HCT116 (cell line): ENCODE results near the gene NOC4L. TPM values are rescaled to one million over a fixed set of nuclear protein-coding genes. Genes with fewer than 3 reads are reported as not detected.

ENCODE experiments used
- ATAC-seq: fragments of 200-7000 bp; cut with Tn5 transposase; 2 replicates; pipeline ENCODE4 v1.9.1; 2020; ENCODE audit warnings: mild to moderate bottlenecking, moderate library complexity
- BruUV-seq: library from RNA; stranded (reverse); fragments of 400-500 nt; replicated peaks from 2 replicates; lab custom pipeline; 2021; lab: Mats Ljungman, UMichigan
- CTCF ChIA-PET: fragments of 300-600 bp; sonication (Branson Sonifier 250); formaldehyde crosslinking; loops from one replicate; lab custom pipeline; 2021; ENCODE audit warnings: antibody characterized with exemption; lab: Charles Lee
- POLR2A ChIA-PET: fragments of 300-600, 350-600 bp; sonication (Branson Sonifier 250); formaldehyde crosslinking; loops from one replicate; lab custom pipeline; 2021; ENCODE audit warnings: antibody characterized with exemption; lab: Charles Lee
- RAD21 ChIA-PET, 2 experiments: fragments of 300-600 bp; sonication (Branson Sonifier 250); formaldehyde crosslinking; loops; one replicate each; lab custom pipeline; 2023; ENCODE audit warnings: low total read pairs in 2 of 2; ENCODE audit not compliant: uncharacterized antibody in 2 of 2, unreplicated experiment in 2 of 2, low non-redundant PET in 1 of 2; lab: Charles Lee
- DNase-seq: peaks from one replicate; pipeline ENCODE4 v3.0.0-alpha.2; 2010; ENCODE audit warnings: low read depth, low spot score
- H2AFZ ChIP-seq: fragments of 200-600 bp; shearing (Covaris generic), sonication (generic); 2 replicates; pipeline ENCODE4 v1.6.1; 2017; ENCODE audit warnings: low read depth, mixed run types, mixed read lengths, antibody characterized with exemption, low read length; ENCODE audit not compliant: poor library complexity, severe bottlenecking
- H3K27ac ChIP-seq: 2 replicates; pipeline ENCODE4 v1.5.1; 2012; ENCODE audit warnings: low read depth, low read length
- H3K27me3 ChIP-seq: fragments of 200-600 bp; sonication (generic); 2 replicates; pipeline ENCODE4 v1.6.1; 2016; ENCODE audit warnings: mixed run types, low read length, mixed read lengths; ENCODE audit not compliant: insufficient read depth
- H3K36me3 ChIP-seq, 2 experiments: fragments of 200-500 bp in 1 of 2; fragments of 200-600 bp in 1 of 2; sonication (Bioruptor generic) in 1 of 2; sonication (generic) in 1 of 2; 2 replicates each; pipeline versions ENCODE4 v1.5.1 to v1.6.1; 2014 to 2016; ENCODE audit warnings: low read length in 2 of 2, inconsistent platforms in 1 of 2, mixed read lengths in 1 of 2, mixed run types in 1 of 2; ENCODE audit not compliant: insufficient read depth in 2 of 2, control insufficient read depth in 1 of 2
- H3K4me1 ChIP-seq, 2 experiments: fragments of 200-600 bp in 1 of 2; sonication (generic) in 1 of 2; 2 replicates each; pipeline versions ENCODE4 v1.5.1 to v1.6.1; 2012 to 2017; ENCODE audit warnings: low read length in 2 of 2, inconsistent platforms in 1 of 2, mild to moderate bottlenecking in 1 of 2, mixed read lengths in 1 of 2, mixed run types in 1 of 2, moderate library complexity in 1 of 2; ENCODE audit not compliant: insufficient read depth in 2 of 2, control insufficient read depth in 1 of 2
- H3K4me2 ChIP-seq: fragments of 200-600 bp; sonication (generic); 2 replicates; pipeline ENCODE4 v1.6.1; 2017; ENCODE audit warnings: mixed run types, low read length, mixed read lengths
- H3K4me3 ChIP-seq, 2 experiments: fragments of 200-600 bp in 1 of 2; sonication (generic) in 1 of 2; replicated peaks in 1 of 2; 2 replicates each; pipeline ENCODE4 v1.5.1; 2011 to 2016; ENCODE audit warnings: low read length in 2 of 2, control low read depth in 1 of 2, low read depth in 1 of 2, mild to moderate bottlenecking in 1 of 2, mixed read lengths in 1 of 2, mixed run types in 1 of 2
- H3K79me2 ChIP-seq: fragments of 200-600 bp; sonication (generic); 2 replicates; pipeline ENCODE4 v1.6.1; 2017; ENCODE audit warnings: mild to moderate bottlenecking, mixed run types, low read length, moderate library complexity, mixed read lengths; ENCODE audit not compliant: insufficient read depth
- H3K9ac ChIP-seq: fragments of 200-600 bp; sonication (generic); 2 replicates; pipeline ENCODE4 v1.6.1; 2016; ENCODE audit warnings: low read length, mixed read lengths
- H3K9me2 ChIP-seq: fragments of 200-600 bp; sonication (generic), shearing (Covaris generic); 2 replicates; pipeline ENCODE4 v1.6.1; 2017; ENCODE audit warnings: mixed run types, mild to moderate bottlenecking, moderate library complexity; ENCODE audit not compliant: insufficient read depth
- H3K9me3 ChIP-seq, 2 experiments: fragments of 200-500 bp in 1 of 2; fragments of 200-600 bp in 1 of 2; sonication (Bioruptor generic) in 1 of 2; sonication (generic) in 1 of 2; 2 replicates each; pipeline ENCODE4 v1.6.1; 2014 to 2017; ENCODE audit warnings: low read length in 2 of 2, mixed read lengths in 2 of 2, inconsistent platforms in 1 of 2, low read depth in 1 of 2, mild to moderate bottlenecking in 1 of 2, mixed run types in 1 of 2, moderate library complexity in 1 of 2; ENCODE audit not compliant: control insufficient read depth in 1 of 2, insufficient read depth in 1 of 2
- H4K20me1 ChIP-seq: fragments of 200-600 bp; sonication (generic), shearing (Covaris generic); 2 replicates; pipeline ENCODE4 v1.6.1; 2017; ENCODE audit warnings: mixed run types, mild to moderate bottlenecking, moderate library complexity; ENCODE audit not compliant: insufficient read depth
- ATF3 ChIP-seq: IDR thresholded peaks from 2 replicates; pipeline ENCODE4 v1.6.1; 2012
- CEBPB ChIP-seq: IDR thresholded peaks from 2 replicates; pipeline ENCODE4 v1.6.1; 2012; ENCODE audit warnings: low read depth
- EGR1 ChIP-seq: IDR thresholded peaks from 2 replicates; pipeline ENCODE4 v1.6.1; 2012; ENCODE audit warnings: low read depth
- ELF1 ChIP-seq: IDR thresholded peaks from 2 replicates; pipeline ENCODE4 v1.6.1; 2012; ENCODE audit warnings: low read depth, borderline replicate concordance
- EZH2 ChIP-seq: fragments of 200-600 bp; sonication (generic); IDR thresholded peaks from 2 replicates; pipeline ENCODE4 v1.6.1; 2017; ENCODE audit warnings: antibody characterized with exemption, mixed run types
- EZH2phosphoT487 ChIP-seq: fragments of 200-600 bp; IDR thresholded peaks from 2 replicates; pipeline ENCODE4 v1.6.1; 2018; ENCODE audit warnings: antibody characterized with exemption, borderline replicate concordance
- JUND ChIP-seq: IDR thresholded peaks from 2 replicates; pipeline ENCODE4 v1.6.1; 2012
- MAX ChIP-seq: IDR thresholded peaks from 2 replicates; pipeline ENCODE4 v1.6.1; 2012
- POLR2AphosphoS5 ChIP-seq: IDR thresholded peaks from 2 replicates; pipeline ENCODE4 v1.6.1; 2011; ENCODE audit warnings: mild to moderate bottlenecking, low read depth, low read length, moderate library complexity
- SIN3A ChIP-seq: IDR thresholded peaks from 2 replicates; pipeline ENCODE4 v1.6.1; 2012; ENCODE audit warnings: low read depth
- SP1 ChIP-seq: IDR thresholded peaks from 2 replicates; pipeline ENCODE4 v1.6.1; 2012; ENCODE audit warnings: low read depth
- TCF7L2 ChIP-seq: IDR thresholded peaks from 2 replicates; pipeline ENCODE4 v1.7.0; 2011; ENCODE audit warnings: borderline replicate concordance, inconsistent platforms; ENCODE audit not compliant: insufficient read depth, insufficient read length; ENCODE audit errors: extremely low read depth
- YY1 ChIP-seq: IDR thresholded peaks from 2 replicates; pipeline ENCODE4 v1.6.1; 2011; ENCODE audit warnings: low read length, low read depth, moderate library complexity, mild to moderate bottlenecking; ENCODE audit not compliant: insufficient replicate concordance; ENCODE audit errors: extremely low read depth
- ZBTB33 ChIP-seq: IDR thresholded peaks from 2 replicates; pipeline ENCODE4 v1.6.1; 2011; ENCODE audit warnings: mild to moderate bottlenecking, low read length, moderate library complexity; ENCODE audit not compliant: insufficient replicate concordance; ENCODE audit errors: extremely low read depth
- ZNF274 ChIP-seq: fragments of 200-500 bp; sonication (Bioruptor generic); IDR thresholded peaks from 2 replicates; pipeline ENCODE4 v1.6.1; 2014; ENCODE audit warnings: mild to moderate bottlenecking, low read depth, low read length, inconsistent platforms
- intact Hi-C: fragments of 100-400 bp; cut with micrococcal nuclease; formaldehyde crosslinking; loops from 2 replicates; pipeline ENCODE4 v1.10.0; 2022
- total RNA-seq: library from RNA; stranded (reverse); gene quantifications from one replicate; pipeline ENCODE4 v1.2.1, GENCODE V29; 2021; ENCODE audit not compliant: unreplicated experiment

NOC4L gene
- total RNA-seq, 1 experiment from 2014 or later = 47.6 TPM

GRCh38 chr12:132103542-132104308, 40.5 kb upstream of the NOC4L start:
- H3K4me2 ChIP-seq = no peak overlapping the region
- H4K20me1 ChIP-seq = no peaks in the 10 kb centered on the region
- H2AFZ ChIP-seq = no peak overlapping the region
- H3K4me3 ChIP-seq = no peak overlapping the region
- no peaks in the 10 kb centered on the region for H3K27me3 ChIP-seq
- no peaks in the 10 kb centered on the region for H3K36me3 ChIP-seq
- no peak overlapping the region for H3K27ac ChIP-seq
- ChIA-PET POLR2A (no interaction called here), RAD21 (no interaction called here), CTCF (no interaction called here)
- TF ChIP-seq TCF7L2 (no peak), CEBPB (no peak), ZBTB33 (no peak), SIN3A (no peak), YY1 (no peak), EZH2phosphoT487 (no peak), EZH2 (no peak), EGR1 (no peak), MAX (no peak), POLR2AphosphoS5 (no peak), JUND (no peak), SP1 (no peak), ELF1 (no peak), ZNF274 (no peak), ATF3 (no peak)
- no peaks in the 10 kb centered on the region for H3K9me3 ChIP-seq
- H3K4me1 ChIP-seq = no peaks in the 10 kb centered on the region
- intact Hi-C loops = no loop called here
- DNase-seq = no peak
- H3K79me2 ChIP-seq = no peaks in the 10 kb centered on the region
- H3K9ac ChIP-seq = no peak overlapping the region
- no peaks in the 10 kb centered on the region for H3K9me2 ChIP-seq
- no TSS peak for BruUV-seq
- ATAC-seq = no peak; the same call in 1 of the 2 replicates
